IPS-15b (cell line): Measurements from ENCODE around the gene LAIR2.

Experiments
- H3K27me3 ChIP-seq: one replicate; pipeline ENCODE4 v1.6.1; 2013; ENCODE audit warnings: low read length; ENCODE audit not compliant: control insufficient read depth, insufficient read depth
- H3K36me3 ChIP-seq: one replicate; pipeline ENCODE4 v1.6.1; 2013; ENCODE audit warnings: low read length; ENCODE audit not compliant: control insufficient read depth, insufficient read depth
- H3K4me1 ChIP-seq: one replicate; pipeline ENCODE4 v1.6.1; 2013; ENCODE audit warnings: mild to moderate bottlenecking, low read length; ENCODE audit not compliant: control insufficient read depth, insufficient read depth
- H3K4me3 ChIP-seq: one replicate; pipeline ENCODE4 v1.5.1; 2013; ENCODE audit warnings: low read depth, low read length
- H3K9ac ChIP-seq: one replicate; pipeline ENCODE4 v1.6.1; 2013; ENCODE audit warnings: low read depth, mild to moderate bottlenecking, low read length
- H3K9me3 ChIP-seq: one replicate; pipeline ENCODE4 v1.6.1; 2013; ENCODE audit warnings: mild to moderate bottlenecking, low read length; ENCODE audit not compliant: control insufficient read depth, insufficient read depth

Gene LAIR2

GRCh38 chr19:54552913-54553310 lies 50.3 kb downstream of the LAIR2 start:
- H3K9me3 ChIP-seq = peaks cover 24% of the 10 kb centered on the region
- no peaks in the 10 kb centered on the region for H3K27me3 ChIP-seq
- H3K9ac ChIP-seq = no peak overlapping the region
- no peak overlapping the region for H3K4me3 ChIP-seq
- no peaks in the 10 kb centered on the region for H3K36me3 ChIP-seq
- H3K4me1 ChIP-seq = no peaks in the 10 kb centered on the region

- no peak overlapping the region for H3K9ac ChIP-seq
- H3K4me3 ChIP-seq = no peak overlapping the region
- no peaks in the 10 kb centered on the region for H3K36me3 ChIP-seq
- H3K27me3 ChIP-seq = no peaks in the 10 kb centered on the region
- H3K4me1 ChIP-seq = no peaks in the 10 kb centered on the region
- peaks cover 20% of the 10 kb centered on the region for H3K9me3 ChIP-seq
Observed at GRCh38 chr19:54554006-54554405, 51.4 kb downstream of the LAIR2 start.

GRCh38 chr19:54554896-54555295 lies 52.3 kb downstream of the LAIR2 start:
- H3K27me3 ChIP-seq = no peaks in the 10 kb centered on the region
- H3K36me3 ChIP-seq = no peaks in the 10 kb centered on the region
- H3K4me1 ChIP-seq = no peaks in the 10 kb centered on the region
- H3K9me3 ChIP-seq = peaks cover 11% of the 10 kb centered on the region
- no peak overlapping the region for H3K4me3 ChIP-seq
- no peak overlapping the region for H3K9ac ChIP-seq

- Histone ChIP-seq H3K4me3 (no peak overlapping the region), H3K9ac (no peak overlapping the region), H3K36me3 (no peaks in the 10 kb centered on the region), H3K27me3 (no peaks in the 10 kb centered on the region), H3K9me3 (peaks cover 13% of the 10 kb centered on the region), H3K4me1 (no peaks in the 10 kb centered on the region)
Observed at GRCh38 chr19:54556194-54556593, 53.6 kb downstream of the LAIR2 start.

GRCh38 chr19:54558339-54558738 lies 55.7 kb downstream of the LAIR2 start:
- Histone ChIP-seq H3K4me3 (no peak overlapping the region), H3K4me1 (no peaks in the 10 kb centered on the region), H3K9ac (no peak overlapping the region), H3K27me3 (no peaks in the 10 kb centered on the region), H3K9me3 (peaks cover 7% of the 10 kb centered on the region), H3K36me3 (no peaks in the 10 kb centered on the region)
